ENCODE measurements around the gene WIZ. TPM values are rescaled to one million over a fixed set of nuclear protein-coding genes. Genes with fewer than 3 reads are reported as not detected.

The WIZ gene
- polyA plus RNA-seq, 1 experiment: 5.8 TPM

DNA sequence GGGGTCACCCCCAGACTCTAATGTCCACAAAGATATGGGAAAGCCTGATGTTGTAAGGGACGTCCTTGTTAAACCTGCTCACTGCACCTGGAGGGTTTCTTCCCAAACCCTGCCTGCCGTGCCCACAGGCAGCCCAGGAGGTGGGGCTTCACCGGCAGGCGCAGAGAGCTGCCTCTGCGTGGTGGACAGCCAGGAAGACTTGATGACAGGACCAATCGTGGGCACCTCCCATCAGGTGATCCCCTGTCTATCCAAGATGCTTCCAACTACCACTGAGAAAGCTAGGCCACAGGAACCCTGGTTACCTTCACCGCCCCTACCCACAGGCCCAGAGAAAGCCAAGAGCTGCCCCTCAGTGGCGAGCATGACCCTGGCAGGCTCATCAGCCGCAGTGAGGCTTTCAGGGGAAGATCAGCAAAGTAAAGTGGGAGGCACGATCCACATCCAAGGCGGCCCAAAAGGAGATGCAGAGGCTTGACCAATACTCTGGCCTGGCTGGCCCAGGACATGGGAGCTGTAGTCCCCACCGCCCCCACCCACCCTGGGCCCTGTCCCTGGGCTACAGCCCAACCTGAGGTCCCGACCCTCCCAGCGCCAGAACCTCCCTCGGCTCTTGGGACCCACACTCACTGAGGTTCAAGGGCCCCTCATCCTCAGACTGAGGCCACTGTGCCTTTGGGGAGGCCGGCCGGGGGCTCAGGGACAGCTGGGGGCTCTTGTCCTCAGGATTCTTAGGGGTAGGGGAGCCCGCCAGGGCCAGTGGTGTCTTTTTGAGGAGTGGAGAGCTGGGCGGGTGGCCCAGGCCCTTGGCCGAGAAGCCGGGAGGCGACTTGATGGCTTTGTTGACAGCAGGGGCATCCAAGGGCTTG lies 20.6 kb downstream of the WIZ start:
- TF ChIP-seq, protein P1, sequence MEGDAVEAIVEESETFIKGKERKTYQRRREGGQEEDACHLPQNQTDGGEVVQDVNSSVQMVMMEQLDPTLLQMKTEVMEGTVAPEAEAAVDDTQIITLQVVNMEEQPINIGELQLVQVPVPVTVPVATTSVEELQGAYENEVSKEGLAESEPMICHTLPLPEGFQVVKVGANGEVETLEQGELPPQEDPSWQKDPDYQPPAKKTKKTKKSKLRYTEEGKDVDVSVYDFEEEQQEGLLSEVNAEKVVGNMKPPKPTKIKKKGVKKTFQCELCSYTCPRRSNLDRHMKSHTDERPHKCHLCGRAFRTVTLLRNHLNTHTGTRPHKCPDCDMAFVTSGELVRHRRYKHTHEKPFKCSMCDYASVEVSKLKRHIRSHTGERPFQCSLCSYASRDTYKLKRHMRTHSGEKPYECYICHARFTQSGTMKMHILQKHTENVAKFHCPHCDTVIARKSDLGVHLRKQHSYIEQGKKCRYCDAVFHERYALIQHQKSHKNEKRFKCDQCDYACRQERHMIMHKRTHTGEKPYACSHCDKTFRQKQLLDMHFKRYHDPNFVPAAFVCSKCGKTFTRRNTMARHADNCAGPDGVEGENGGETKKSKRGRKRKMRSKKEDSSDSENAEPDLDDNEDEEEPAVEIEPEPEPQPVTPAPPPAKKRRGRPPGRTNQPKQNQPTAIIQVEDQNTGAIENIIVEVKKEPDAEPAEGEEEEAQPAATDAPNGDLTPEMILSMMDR (IDR thresholded peaks at IDR 0.05; ENCODE audit: low read depth, low read length): no peak
- no peak for DNase-seq (ENCODE audit: low read depth, low spot score)
- no peak overlapping the region for H3K27ac ChIP-seq (ENCODE audit: low read depth, low read length)
- no peaks in the 10 kb centered on the region for H3K27me3 ChIP-seq (ENCODE audit: control insufficient read depth, insufficient read depth, low read length)
- peaks cover 19% of the 10 kb centered on the region; the same call in 1 of the 2 replicates for H3K9me3 ChIP-seq (ENCODE audit: control insufficient read depth, insufficient read depth, low read length)
- H3K4me3 ChIP-seq (ENCODE audit: low read depth, low read length): no peak overlapping the region
- CTCF ChIA-PET: interaction anchor here (1.6 to 1.8 kb wide), 2 partner anchors 10 to 126 kb away, joined by 5 to 8 read pairs; partner anchors contain the start of gene AKAP8L
- POLR2A ChIA-PET: interaction anchor here (0.6 to 2.1 kb wide), 2 partner anchors 10 kb away, joined by 4 to 7 read pairs; partner anchors contain the start of gene AKAP8L

DNA sequence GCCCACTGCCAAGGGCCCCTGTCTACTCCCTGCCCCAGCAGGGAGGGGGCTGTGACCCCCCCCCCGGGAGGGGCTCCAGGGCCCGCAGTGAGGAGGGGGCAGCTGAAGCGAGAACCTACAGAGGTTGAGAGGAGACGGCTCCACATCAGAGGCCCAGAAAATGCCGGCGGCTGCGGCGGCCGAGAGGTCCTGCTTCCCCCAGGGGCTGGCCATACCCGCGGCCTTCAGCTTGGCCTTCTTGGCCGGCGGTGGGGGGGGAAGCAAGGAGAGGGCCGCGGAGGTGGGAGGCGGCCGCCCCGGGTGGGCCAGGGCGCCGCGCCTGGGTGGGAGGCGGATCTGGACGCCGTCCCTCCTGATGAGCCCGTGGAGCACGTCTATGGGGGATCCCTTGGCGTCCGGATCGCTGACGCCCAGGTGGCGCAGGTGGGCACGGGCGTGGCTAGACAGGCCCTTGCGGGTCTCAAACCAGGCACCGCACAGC lies 21.7 kb downstream of the WIZ start:
- ChIA-PET POLR2A (no interaction called here), CTCF (no interaction called here)
- DNase-seq (ENCODE audit: low read depth, low spot score): no peak

DNA sequence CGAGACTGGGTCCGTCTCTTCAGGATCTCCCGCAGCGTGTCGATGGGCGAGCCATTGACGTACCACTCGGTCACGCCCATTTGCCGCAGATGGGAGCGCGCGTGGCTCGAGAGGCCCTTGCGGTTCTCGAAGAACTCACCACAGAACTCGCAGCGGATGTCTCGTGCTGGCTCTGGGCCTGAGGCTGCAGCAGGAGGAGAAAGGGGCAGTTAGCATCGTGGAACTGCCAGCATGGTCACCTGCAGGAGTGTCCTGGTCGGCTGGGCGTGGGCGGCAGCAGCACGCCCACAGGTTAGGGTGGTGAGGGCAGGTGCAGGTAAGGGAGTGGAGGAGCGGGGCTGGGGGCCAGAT lies 22.4 kb downstream of the WIZ start:
- ChIA-PET CTCF (no interaction called here), POLR2A (no interaction called here)
- TF ChIP-seq, protein P1 (IDR thresholded peaks at IDR 0.05; ENCODE audit: low read depth, low read length): no peak
- Histone ChIP-seq H3K27me3 (ENCODE audit: control insufficient read depth, insufficient read depth, low read length) (no peaks in the 10 kb centered on the region), H3K4me3 (ENCODE audit: low read depth, low read length) (no peak overlapping the region), H3K27ac (ENCODE audit: low read depth, low read length) (no peak overlapping the region), H3K9me3 (ENCODE audit: control insufficient read depth, insufficient read depth, low read length) (peaks cover 32% of the 10 kb centered on the region)
- no peak for DNase-seq (ENCODE audit: low read depth, low spot score)

More for the DNA sequence above, 21.7 kb downstream of the WIZ start:
- Histone ChIP-seq H3K9me3 (ENCODE audit: control insufficient read depth, insufficient read depth, low read length) (peaks cover 29% of the 10 kb centered on the region), H3K4me3 (ENCODE audit: low read depth, low read length) (no peak overlapping the region), H3K27ac (ENCODE audit: low read depth, low read length) (no peak overlapping the region), H3K27me3 (ENCODE audit: control insufficient read depth, insufficient read depth, low read length) (no peaks in the 10 kb centered on the region)
- TF ChIP-seq, protein P1 (IDR thresholded peaks at IDR 0.05; ENCODE audit: low read depth, low read length): no peak

DNA sequence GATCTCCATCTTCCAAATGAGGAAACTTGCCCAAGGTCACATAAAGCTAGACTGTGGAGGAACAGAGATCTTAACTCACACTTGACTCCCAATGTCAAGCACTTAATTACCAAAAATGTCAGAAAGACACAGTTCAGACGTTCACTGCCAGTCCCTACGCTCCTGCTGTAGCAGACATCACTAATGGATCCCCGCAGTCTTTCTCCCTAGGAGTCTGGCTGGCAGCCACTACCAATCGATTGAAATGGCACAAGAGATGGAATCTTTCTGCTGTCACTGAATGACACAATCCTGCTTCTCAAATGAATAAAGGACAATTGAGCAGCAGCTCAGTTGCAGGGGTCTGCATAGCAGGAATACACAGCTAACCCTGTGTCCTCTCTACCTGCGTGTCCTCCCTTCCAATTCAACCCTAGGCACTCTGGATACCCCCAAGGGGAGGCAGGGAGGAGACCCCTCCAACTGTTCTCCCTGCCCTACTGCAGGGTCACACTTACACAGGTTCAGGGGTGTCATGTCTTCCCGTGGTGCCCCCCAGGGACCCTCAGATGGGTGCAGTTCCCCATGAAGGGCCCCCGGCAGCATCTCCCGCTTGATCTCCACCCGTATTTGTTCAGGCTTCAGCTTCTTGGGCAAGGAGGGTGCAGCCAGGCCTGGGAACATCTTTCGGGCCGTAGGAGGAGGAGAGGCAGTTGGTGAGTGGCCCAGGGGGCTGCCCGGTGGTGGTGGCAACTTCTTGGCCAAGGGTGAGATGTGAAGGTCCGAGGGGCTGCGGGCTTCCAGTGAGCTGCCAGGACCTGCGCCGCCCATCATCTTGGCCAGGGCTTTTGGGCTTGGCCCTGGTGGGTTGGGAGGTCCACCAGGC lies 23.0 kb downstream of the WIZ start:
- DNase-seq (ENCODE audit: low read depth, low spot score): no peak
- no peaks in the 10 kb centered on the region for H3K27me3 ChIP-seq (ENCODE audit: control insufficient read depth, insufficient read depth, low read length)
- ChIA-PET POLR2A (no interaction called here), CTCF (no interaction called here)
- H3K27ac ChIP-seq (ENCODE audit: low read depth, low read length): no peak overlapping the region
- H3K9me3 ChIP-seq (ENCODE audit: control insufficient read depth, insufficient read depth, low read length): peaks cover 32% of the 10 kb centered on the region
- H3K4me3 ChIP-seq (ENCODE audit: low read depth, low read length): no peak overlapping the region
- TF ChIP-seq, protein P1 (IDR thresholded peaks at IDR 0.05; ENCODE audit: low read depth, low read length): no peak

Data from AG04450 (cell line).